Activated T-cell treated with anti-CD3 and anti-CD28 coated beads, Interleukin-2, amount 50 U/mL, for 72 hours (primary cell): ENCODE data around the gene MPV17. TPM values are rescaled to one million over a fixed set of nuclear protein-coding genes. Genes with fewer than 3 reads are reported as not detected.

ENCODE experiments used
- ATAC-seq, 2 donors: fragments of 150-1000 bp; cut with Tn5 transposase; replicated peaks in 1 of 2; 2 replicates each; pipeline ENCODE4 v1.10.0; 2021; ENCODE audit warnings: moderate library complexity in 2 of 2, mild to moderate bottlenecking in 1 of 2
- DNase-seq, 2 donors: peaks; one replicate each; pipeline ENCODE4 v3.0.0; 2021 to 2022; ENCODE audit warnings: mixed read lengths in 1 of 2
- H3K27ac Mint-ChIP-seq: one replicate; pipeline ENCODE4 v1.8.0; 2022; ENCODE audit warnings: mild to moderate bottlenecking, moderate library complexity, mixed read lengths
- H3K27me3 Mint-ChIP-seq: one replicate; pipeline ENCODE4 v1.8.0; 2022; ENCODE audit warnings: low read depth, mixed read lengths
- H3K36me3 Mint-ChIP-seq, 2 donors: one replicate each; pipeline ENCODE4 v1.8.0; 2022; ENCODE audit warnings: mixed read lengths in 2 of 2, mild to moderate bottlenecking in 1 of 2; ENCODE audit not compliant: insufficient read depth in 2 of 2
- H3K4me1 Mint-ChIP-seq: one replicate; pipeline ENCODE4 v1.8.0; 2022; ENCODE audit warnings: low read depth, mixed read lengths
- H3K4me3 Mint-ChIP-seq, 2 donors: one replicate each; pipeline ENCODE4 v1.8.0; 2022; ENCODE audit warnings: mild to moderate bottlenecking in 2 of 2, mixed read lengths in 2 of 2, moderate library complexity in 2 of 2
- H3K9me3 Mint-ChIP-seq, 2 donors: one replicate each; pipeline ENCODE4 v1.8.0; 2022; ENCODE audit warnings: mixed read lengths in 2 of 2
- total RNA-seq, 2 donors: library from RNA; stranded (reverse); gene quantifications; one replicate each; pipeline ENCODE4 v1.2.3, GENCODE V29; 2022

Gene MPV17
- 10 to 100 TPM; 73.2 to 93.0 TPM for total RNA-seq

DNA sequence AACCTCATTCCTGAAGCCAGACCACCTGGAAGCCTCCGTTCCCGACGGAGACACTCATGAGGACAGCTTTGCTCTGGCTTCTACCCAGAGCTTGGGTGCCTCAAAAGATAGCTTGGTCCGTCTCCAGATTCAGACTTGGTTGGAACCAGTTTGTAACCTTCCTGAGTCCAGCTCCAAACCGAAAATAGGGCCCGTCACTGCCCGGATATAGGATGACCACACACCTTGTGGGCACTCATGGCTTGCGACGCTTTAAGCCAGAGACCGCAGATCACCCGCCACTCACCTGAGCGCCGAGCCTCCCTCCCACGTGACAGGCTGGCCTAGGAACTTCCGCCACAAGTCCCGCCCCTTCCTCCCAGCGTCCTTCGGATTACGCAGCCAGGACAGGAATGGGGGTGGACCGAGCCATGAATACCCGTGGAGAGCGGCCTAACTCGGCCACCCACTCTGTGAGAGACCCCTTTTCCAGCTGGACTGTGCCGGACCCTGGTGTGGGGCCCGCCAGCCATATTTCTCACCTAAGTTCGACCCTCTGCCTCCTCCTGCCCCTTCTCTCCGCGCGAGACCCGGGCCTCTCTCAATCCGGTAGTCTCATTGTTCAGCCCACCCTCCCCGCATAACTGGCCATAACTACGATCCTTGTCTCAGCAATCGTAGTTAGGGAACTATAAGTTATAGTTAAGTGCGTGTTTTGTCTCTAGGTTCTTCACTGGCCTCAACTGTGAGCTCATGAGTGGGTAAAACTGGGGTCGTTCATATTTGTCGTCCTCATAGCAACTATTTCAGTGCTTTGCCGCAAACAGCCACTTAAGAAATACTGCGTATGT is at the start of gene MPV17:
TSS of gene MPV17 (minus strand) at position 332 of the 830 bp plus-strand sequence. CDS start 580 bp downstream, outside the sequence.
- H3K27ac Mint-ChIP-seq: peak within 1 kb of the TSS; percentile 97
- H3K4me1 Mint-ChIP-seq: peaks cover 23% of the 10 kb centered on the region
- peak within 1 kb of the TSS; percentile 95 to 99 for H3K4me3 Mint-ChIP-seq
- H3K27me3 Mint-ChIP-seq: no peaks in the 10 kb centered on the region
- H3K9me3 Mint-ChIP-seq: no peaks in the 10 kb centered on the region
- DNase-seq (peak; percentile 90 to 92), ATAC-seq (peak; percentile 99)
- peaks cover 10 to 19% of the 10 kb centered on the region in 2 donors for H3K36me3 Mint-ChIP-seq

GRCh38 chr2:27370816-27371620 is 48.1 kb upstream of the MPV17 start:
- Mint-ChIP-seq H3K4me1 (peaks cover 34% of the 10 kb centered on the region), H3K27ac (peak overlapping the region; percentile 95), H3K9me3 (no peaks in the 10 kb centered on the region), H3K36me3 (peaks cover 14 to 15% of the 10 kb centered on the region in 2 donors), H3K27me3 (no peaks in the 10 kb centered on the region), H3K4me3 (peak overlapping the region; percentile 82 to 83)
- ATAC-seq: peak; percentile 13 to 25
- peak; percentile 27 to 38 for DNase-seq

DNA sequence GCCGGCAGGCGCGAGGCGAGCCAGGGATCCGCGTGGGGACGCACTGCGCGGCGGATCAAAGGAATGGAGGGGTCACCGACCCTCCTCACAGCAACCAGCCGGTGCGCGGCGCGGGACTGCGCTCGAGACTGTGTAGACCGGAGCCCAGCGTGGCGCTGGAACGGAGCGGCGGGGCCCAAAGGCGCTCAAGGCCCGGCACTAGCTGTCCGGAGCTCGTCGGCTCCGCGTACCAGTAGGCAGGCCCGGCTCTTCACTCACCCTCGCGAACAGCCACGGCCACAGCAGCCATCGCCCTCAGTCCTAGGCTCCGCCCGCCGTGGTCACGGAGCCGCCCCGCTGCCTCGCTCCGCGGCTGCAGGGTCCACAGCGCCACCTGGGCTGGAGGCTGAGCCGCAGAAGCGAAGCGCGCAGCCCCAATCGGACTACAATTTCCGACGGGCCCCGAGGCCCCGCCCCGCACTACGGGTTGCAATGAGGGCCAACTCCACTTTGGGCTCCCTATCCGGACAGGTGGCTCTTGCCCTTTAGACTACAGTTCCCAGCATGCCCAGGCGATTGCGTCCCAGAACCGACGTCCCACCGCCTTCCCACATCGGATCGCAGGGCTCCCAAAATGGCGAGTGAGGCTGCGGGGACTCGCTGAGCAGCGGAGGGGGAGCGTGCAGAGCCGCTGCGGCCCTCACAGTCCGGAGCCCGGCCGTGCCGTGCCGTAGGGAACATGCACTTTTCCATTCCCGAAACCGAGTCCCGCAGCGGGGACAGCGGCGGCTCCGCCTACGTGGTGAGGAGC is 47.3 kb upstream of the MPV17 start, which contains the start of the genes EIF2B4 and SNX17:
TSS of gene EIF2B4 (minus strand) at position 313 of the 790 bp plus-strand sequence. CDS start at position 289, 24 bp downstream.
TSS of gene SNX17 (plus strand) at position 591 of the 790 bp plus-strand sequence. CDS start at position 719, 128 bp downstream.
- peak; percentile 94 to 95 for ATAC-seq
- Mint-ChIP-seq H3K9me3 (no peaks in the 10 kb centered on the region), H3K4me3 (peak within 1 kb of the TSS; percentile 82 to 83), H3K27ac (peak within 1 kb of the TSS; percentile 95), H3K4me1 (peaks cover 34% of the 10 kb centered on the region), H3K27me3 (no peaks in the 10 kb centered on the region), H3K36me3 (peaks cover 12 to 13% of the 10 kb centered on the region in 2 donors)
- peak; percentile 99 for DNase-seq

- ATAC-seq (no peak), DNase-seq (no peak)
- H3K27me3 Mint-ChIP-seq: no peaks in the 10 kb centered on the region
- peak overlapping the region; percentile 27 for H3K27ac Mint-ChIP-seq
- peaks cover 34% of the 10 kb centered on the region for H3K4me1 Mint-ChIP-seq
- peaks cover 12 to 13% of the 10 kb centered on the region in 2 donors for H3K36me3 Mint-ChIP-seq
- H3K9me3 Mint-ChIP-seq: no peaks in the 10 kb centered on the region
- H3K4me3 Mint-ChIP-seq: peak overlapping the region; percentile 82 to 83
Observed at GRCh38 chr2:27369471-27370025, 46.7 kb upstream of the MPV17 start.

DNA sequence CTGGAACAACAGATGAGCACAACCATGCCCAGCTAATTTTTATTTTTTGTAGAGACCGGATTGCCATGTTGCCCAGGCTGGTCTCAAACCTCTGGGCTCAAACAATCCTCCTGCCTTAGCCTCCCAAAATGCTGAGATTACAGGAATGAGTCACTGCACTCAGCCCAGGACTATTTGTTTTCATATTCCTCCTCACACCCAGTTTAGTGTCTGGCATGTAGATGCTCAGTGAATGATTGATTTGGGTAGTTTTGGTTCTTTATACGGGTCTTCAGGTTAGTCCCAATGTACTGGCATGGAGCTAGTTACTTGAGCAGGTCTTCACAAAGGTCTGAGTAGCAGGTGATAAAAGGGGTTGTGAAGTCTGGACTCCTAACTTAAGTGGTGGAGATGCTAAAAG is 41.0 kb upstream of the MPV17 start:
- Mint-ChIP-seq H3K36me3 (peaks cover 1 to 12% of the 10 kb centered on the region in 2 donors), H3K4me3 (no peak overlapping the region), H3K4me1 (peaks cover 27% of the 10 kb centered on the region), H3K27me3 (no peaks in the 10 kb centered on the region), H3K27ac (no peak overlapping the region), H3K9me3 (no peaks in the 10 kb centered on the region)
- ATAC-seq (peak; percentile 43), DNase-seq (no peak)

GRCh38 chr2:27362678-27363420 is 40.0 kb upstream of the MPV17 start:
- no peaks in the 10 kb centered on the region for H3K27me3 Mint-ChIP-seq
- peaks cover 2 to 12% of the 10 kb centered on the region in 2 donors for H3K36me3 Mint-ChIP-seq

GRCh38 chr2:27356382-27357181 is 33.7 kb upstream of the MPV17 start, which contains the start of gene GTF3C2:
TSS of gene GTF3C2 (minus strand) at chr2:27356764. CDS start at chr2:27343554, 13,210 bp downstream.
- Mint-ChIP-seq H3K9me3 (no peaks in the 10 kb centered on the region), H3K27ac (peak within 1 kb of the TSS; percentile 97), H3K4me1 (peaks cover 65% of the 10 kb centered on the region), H3K36me3 (peaks cover 5 to 9% of the 10 kb centered on the region in 2 donors), H3K4me3 (peak within 1 kb of the TSS; percentile 95 to 97), H3K27me3 (no peaks in the 10 kb centered on the region)
- peak; percentile 89 to 93 for DNase-seq
- peak; percentile 82 for ATAC-seq

More at GRCh38 chr2:27362678-27363420, 40.0 kb upstream of the MPV17 start:
- ATAC-seq (no peak), DNase-seq (no peak)
- peaks cover 30% of the 10 kb centered on the region for H3K4me1 Mint-ChIP-seq
- no peaks in the 10 kb centered on the region for H3K9me3 Mint-ChIP-seq
- no peak overlapping the region for H3K4me3 Mint-ChIP-seq
- no peak overlapping the region for H3K27ac Mint-ChIP-seq

DNA sequence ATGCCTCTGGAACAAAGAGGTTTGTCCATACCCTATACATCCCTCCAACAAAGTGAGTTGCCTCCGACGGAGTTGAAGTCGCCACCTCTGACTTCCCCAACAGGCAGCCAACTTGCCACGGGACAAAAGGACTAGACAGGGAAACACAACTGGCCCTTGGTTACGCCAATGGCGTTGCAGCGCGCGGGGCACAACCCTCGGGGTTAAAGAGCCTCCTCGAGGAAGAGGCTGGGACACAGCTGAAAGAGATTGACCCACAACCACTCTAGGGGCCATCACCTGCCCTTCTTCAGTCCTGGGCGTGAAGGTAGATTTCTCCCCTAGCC is 33.1 kb upstream of the MPV17 start:
- no peaks in the 10 kb centered on the region for H3K27me3 Mint-ChIP-seq
- peak overlapping the region; percentile 97 for H3K27ac Mint-ChIP-seq
- ATAC-seq (peak; percentile 39 to 47), DNase-seq (no peak)
- H3K36me3 Mint-ChIP-seq: peaks cover 4 to 7% of the 10 kb centered on the region in 2 donors
- H3K4me3 Mint-ChIP-seq: peak overlapping the region; percentile 95 to 97
- H3K4me1 Mint-ChIP-seq: peaks cover 68% of the 10 kb centered on the region
- H3K9me3 Mint-ChIP-seq: no peaks in the 10 kb centered on the region

DNA sequence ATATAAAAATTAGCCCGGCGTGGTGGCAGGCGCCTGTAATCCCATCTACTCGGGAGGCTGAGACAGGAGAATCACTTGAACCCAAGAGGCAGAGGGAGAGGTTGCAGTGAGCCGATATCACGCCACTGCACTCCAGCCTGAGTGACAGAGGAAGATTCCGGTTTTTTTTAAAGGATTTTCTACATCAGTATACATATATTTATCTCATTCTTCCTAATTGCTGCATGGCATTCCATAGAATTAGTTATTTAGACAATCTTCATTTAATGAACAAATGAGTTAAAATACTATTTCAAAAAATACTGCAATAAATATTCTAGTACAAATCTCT is 31.7 kb upstream of the MPV17 start:
- H3K36me3 Mint-ChIP-seq: peaks cover 4 to 5% of the 10 kb centered on the region in 2 donors
- H3K27me3 Mint-ChIP-seq: no peaks in the 10 kb centered on the region
- H3K4me1 Mint-ChIP-seq: peaks cover 61% of the 10 kb centered on the region
- ATAC-seq (no peak), DNase-seq (no peak)
- no peak overlapping the region for H3K27ac Mint-ChIP-seq
- H3K4me3 Mint-ChIP-seq: peak overlapping the region; percentile 12 to 95
- no peaks in the 10 kb centered on the region for H3K9me3 Mint-ChIP-seq

- DNase-seq: no peak
- ATAC-seq: no peak
- H3K36me3 Mint-ChIP-seq: peaks cover 4 to 5% of the 10 kb centered on the region in 2 donors
- H3K27me3 Mint-ChIP-seq: no peaks in the 10 kb centered on the region
- H3K27ac Mint-ChIP-seq: no peak overlapping the region
- peaks cover 61% of the 10 kb centered on the region for H3K4me1 Mint-ChIP-seq
- H3K4me3 Mint-ChIP-seq: peak overlapping the region; percentile 12 to 23
- no peaks in the 10 kb centered on the region for H3K9me3 Mint-ChIP-seq
Observed at GRCh38 chr2:27353762-27354596, 31.1 kb upstream of the MPV17 start.
